Mammary epithelial cell (primary cell): ENCODE data around the gene SPECC1.
"Not testable (repeated sequence)": the region's sequence is repeated elsewhere in the genome, so short reads cannot be mapped to it uniquely, and the experiment has no call there.

Experiments
- CTCF ChIP-seq, 2 donors: IDR thresholded peaks in 1 of 2; conservative IDR thresholded peaks in 1 of 2; 2 replicates each; pipeline ENCODE4 v1.5.1; 2011 to 2012; ENCODE audit warnings: inconsistent platforms in 2 of 2, low read length in 2 of 2, mild to moderate bottlenecking in 2 of 2, control low read depth in 1 of 2, low read depth in 1 of 2; ENCODE audit not compliant: insufficient read depth in 1 of 2; ENCODE audit errors: extremely low read depth in 1 of 2
- EZH2 ChIP-seq: IDR thresholded peaks from 2 replicates; pipeline ENCODE4 v1.6.1; 2012; ENCODE audit warnings: low read length, inconsistent platforms, borderline replicate concordance

GRCh38 chr17:20239776-20240175 lies 230.6 kb downstream of the SPECC1 start:
- TF ChIP-seq CTCF (conservative IDR thresholded peaks at IDR 0.05 in 1 of 2, IDR thresholded peaks at IDR 0.05 in 1 of 2; ENCODE audit: extremely low read depth in 1 of 2, insufficient read depth in 1 of 2, low read depth in 1 of 2, low read length in 2 of 2); EZH2: not testable (repeated sequence)
